OCI-LY7 (cell line): ENCODE data around the gene CBLC. TPM values are rescaled to one million over a fixed set of nuclear protein-coding genes. Genes with fewer than 3 reads are reported as not detected.

Source experiments
- BruUV-seq: library from RNA; stranded (reverse); fragments of 400-500 nt; replicated peaks from 2 replicates; lab custom pipeline; 2021; lab: Mats Ljungman, UMichigan
- CTCF ChIA-PET: fragments of 300-600 bp; sonication (Branson Sonifier 250); formaldehyde crosslinking; loops from one replicate; lab custom pipeline; 2022; ENCODE audit warnings: antibody characterized with exemption; ENCODE audit not compliant: unreplicated experiment; lab: Charles Lee
- POLR2A ChIA-PET: fragments of 300-600 bp; sonication (Branson Sonifier 250); formaldehyde crosslinking; loops from one replicate; lab custom pipeline; 2022; ENCODE audit warnings: antibody characterized with exemption; lab: Charles Lee
- DNase-seq: peaks from one replicate; pipeline ENCODE4 v3.0.0-alpha.2; 2015; ENCODE audit warnings: low spot score
- H2AFZ ChIP-seq: fragments of 200-600 bp; sonication (generic), shearing (Covaris generic); 2 replicates; pipeline ENCODE4 v1.6.1; 2014; ENCODE audit warnings: mild to moderate bottlenecking, antibody characterized with exemption, low read length, moderate library complexity
- H3K27ac ChIP-seq: fragments of 200-600 bp; sonication (generic); 2 replicates; pipeline ENCODE4 v1.5.1; 2014; ENCODE audit warnings: mixed run types, low read depth, mild to moderate bottlenecking, moderate library complexity, low read length, inconsistent platforms; ENCODE audit not compliant: poor library complexity, severe bottlenecking
- H3K36me3 ChIP-seq: fragments of 200-600 bp; sonication (generic); 2 replicates; pipeline ENCODE4 v1.6.1; 2014; ENCODE audit warnings: mild to moderate bottlenecking, antibody characterized with exemption, low read length, moderate library complexity, mixed read lengths; ENCODE audit not compliant: insufficient read depth
- H3K4me1 ChIP-seq: fragments of 200-600 bp; sonication (generic); 2 replicates; pipeline ENCODE4 v1.5.1; 2014; ENCODE audit warnings: mild to moderate bottlenecking, low read length; ENCODE audit not compliant: insufficient read depth, poor library complexity, severe bottlenecking
- H3K4me2 ChIP-seq: fragments of 200-600 bp; sonication (generic); 2 replicates; pipeline ENCODE4 v1.6.1; 2014; ENCODE audit warnings: mild to moderate bottlenecking, low read length
- H3K4me3 ChIP-seq: fragments of 200-600 bp; sonication (generic); 2 replicates; pipeline ENCODE4 v1.5.1; 2014; ENCODE audit warnings: mild to moderate bottlenecking, low read depth, low read length; ENCODE audit not compliant: poor library complexity, severe bottlenecking
- H3K79me2 ChIP-seq: fragments of 200-600 bp; sonication (generic); 2 replicates; pipeline ENCODE4 v1.6.1; 2016; ENCODE audit warnings: low read depth, mild to moderate bottlenecking, low read length, moderate library complexity, mixed read lengths; ENCODE audit not compliant: insufficient read depth
- H3K9me2 ChIP-seq: fragments of 200-600 bp; sonication (generic); 2 replicates; pipeline ENCODE4 v1.6.1; 2016; ENCODE audit warnings: mild to moderate bottlenecking, low read length, mixed read lengths; ENCODE audit not compliant: insufficient read depth
- H3K9me3 ChIP-seq: fragments of 200-600 bp; sonication (generic); 2 replicates; pipeline ENCODE4 v1.6.1; 2014; ENCODE audit warnings: mild to moderate bottlenecking, mixed run types, low read length, mixed read lengths
- H4K20me1 ChIP-seq: fragments of 200-600 bp; sonication (generic); 2 replicates; pipeline ENCODE4 v1.6.1; 2014; ENCODE audit warnings: mild to moderate bottlenecking, antibody characterized with exemption, low read length, moderate library complexity, mixed read lengths; ENCODE audit not compliant: insufficient read depth
- EZH2phosphoT487 ChIP-seq: fragments of 200-600 bp; sonication (generic); IDR thresholded peaks from 2 replicates; pipeline ENCODE4 v1.6.1; 2018; ENCODE audit warnings: low read depth, borderline replicate concordance, mild to moderate bottlenecking, mixed run types, antibody characterized with exemption, low read length, moderate library complexity, mixed read lengths
- intact Hi-C: fragments of 100-400 bp; cut with micrococcal nuclease; formaldehyde crosslinking; loops from one replicate; pipeline ENCODE4 v1.10.0; 2022; ENCODE audit not compliant: unreplicated experiment
- total RNA-seq, 2 experiments: library from RNA; depleted of rRNA in 1 of 2; stranded (reverse); fragments of >200 nt in 1 of 2; shearing (Covaris generic) in 1 of 2; gene quantifications; 2 replicates each; pipeline ENCODE4 v1.2.3, GENCODE V29; 2014 to 2022
- TF ChIP-seq, protein P1 (sequence below): fragments of 200-600 bp; sonication (generic); conservative IDR thresholded peaks from 2 replicates; pipeline ENCODE4 v1.5.1; 2014; ENCODE audit warnings: mild to moderate bottlenecking, antibody characterized with exemption, low read length, moderate library complexity, mixed read lengths

CBLC gene
- total RNA-seq, 2 experiments from 2014 or later, result not detected

- DNase-seq, result no peak
- H3K4me2 ChIP-seq, result no peak overlapping the region
- CTCF ChIA-PET, result no interaction called here
- POLR2A ChIA-PET, result interaction anchor here (0.6 to 1.0 kb wide), 2 partner anchors 9 to 21 kb away, joined by 3 read pairs; no protein-coding TSS in a partner anchor
- no peaks in the 10 kb centered on the region for H3K9me2 ChIP-seq
- H2AFZ ChIP-seq, result no peak overlapping the region
- peaks cover 16% of the 10 kb centered on the region for H3K79me2 ChIP-seq
- no peak overlapping the region for H3K4me3 ChIP-seq
- no peak overlapping the region for H3K27ac ChIP-seq
- TF ChIP-seq EZH2phosphoT487, result no peak
- TF ChIP-seq, protein P1, sequence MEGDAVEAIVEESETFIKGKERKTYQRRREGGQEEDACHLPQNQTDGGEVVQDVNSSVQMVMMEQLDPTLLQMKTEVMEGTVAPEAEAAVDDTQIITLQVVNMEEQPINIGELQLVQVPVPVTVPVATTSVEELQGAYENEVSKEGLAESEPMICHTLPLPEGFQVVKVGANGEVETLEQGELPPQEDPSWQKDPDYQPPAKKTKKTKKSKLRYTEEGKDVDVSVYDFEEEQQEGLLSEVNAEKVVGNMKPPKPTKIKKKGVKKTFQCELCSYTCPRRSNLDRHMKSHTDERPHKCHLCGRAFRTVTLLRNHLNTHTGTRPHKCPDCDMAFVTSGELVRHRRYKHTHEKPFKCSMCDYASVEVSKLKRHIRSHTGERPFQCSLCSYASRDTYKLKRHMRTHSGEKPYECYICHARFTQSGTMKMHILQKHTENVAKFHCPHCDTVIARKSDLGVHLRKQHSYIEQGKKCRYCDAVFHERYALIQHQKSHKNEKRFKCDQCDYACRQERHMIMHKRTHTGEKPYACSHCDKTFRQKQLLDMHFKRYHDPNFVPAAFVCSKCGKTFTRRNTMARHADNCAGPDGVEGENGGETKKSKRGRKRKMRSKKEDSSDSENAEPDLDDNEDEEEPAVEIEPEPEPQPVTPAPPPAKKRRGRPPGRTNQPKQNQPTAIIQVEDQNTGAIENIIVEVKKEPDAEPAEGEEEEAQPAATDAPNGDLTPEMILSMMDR, result no peak
- intact Hi-C loops, result no loop called here
- H3K4me1 ChIP-seq, result peaks cover 45% of the 10 kb centered on the region
- no peaks in the 10 kb centered on the region for H3K9me3 ChIP-seq
- H4K20me1 ChIP-seq, result no peaks in the 10 kb centered on the region
- BruUV-seq, result no TSS peak
- peaks cover 8% of the 10 kb centered on the region; the same call in 1 of the 2 replicates for H3K36me3 ChIP-seq
Measured at GRCh38 chr19:44745341-44745831, 32.3 kb upstream of the CBLC start.

DNA sequence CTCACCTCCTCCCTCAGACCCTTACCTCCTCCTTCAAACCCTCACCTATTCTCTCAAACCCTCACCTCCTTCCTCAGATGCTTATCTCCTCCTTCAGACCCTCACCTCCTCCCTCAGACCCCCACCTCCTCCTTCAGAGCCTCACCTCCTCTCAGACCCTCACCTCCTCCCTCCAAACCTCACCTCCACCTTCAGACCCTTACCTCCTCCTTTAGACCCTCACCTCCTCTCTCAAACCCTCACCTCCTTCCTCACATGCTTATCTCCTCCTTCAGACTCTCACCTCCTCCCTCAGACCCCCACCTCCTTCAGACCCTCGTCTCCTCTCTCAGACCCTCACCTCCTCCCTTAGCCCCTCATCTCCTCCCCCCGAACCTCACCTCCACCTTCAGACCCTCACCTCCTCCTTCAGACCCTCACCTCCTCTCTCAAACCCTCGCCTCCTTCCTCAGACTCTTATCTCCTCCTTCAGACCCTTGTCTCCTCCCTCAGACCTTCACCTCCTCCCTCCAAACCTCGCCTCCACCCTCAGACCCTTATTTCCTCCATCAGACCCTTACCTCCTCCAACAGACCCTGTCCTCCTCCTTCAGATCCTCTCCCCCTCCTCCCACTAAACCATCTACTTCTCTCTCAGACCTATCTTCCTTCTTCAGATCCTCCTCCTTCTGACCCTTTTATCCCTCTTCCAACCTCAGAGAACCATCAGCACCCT lies 31.6 kb upstream of the CBLC start:
- ChIA-PET POLR2A (no interaction called here), CTCF (no interaction called here)
- Histone ChIP-seq H4K20me1 (no peaks in the 10 kb centered on the region), H3K27ac (no peak overlapping the region), H3K4me2 (no peak overlapping the region), H3K9me3 (no peaks in the 10 kb centered on the region), H3K4me3 (no peak overlapping the region), H3K9me2 (no peaks in the 10 kb centered on the region), H3K79me2 (peaks cover 23% of the 10 kb centered on the region), H3K4me1 (peaks cover 45% of the 10 kb centered on the region), H2AFZ (no peak overlapping the region), H3K36me3 (peaks cover 14% of the 10 kb centered on the region; the same call in 1 of the 2 replicates)
- BruUV-seq, result no TSS peak
- DNase-seq, result no peak
- intact Hi-C loops, result no loop called here
- TF ChIP-seq, protein P1, result no peak
- no peak for TF ChIP-seq EZH2phosphoT487

DNA sequence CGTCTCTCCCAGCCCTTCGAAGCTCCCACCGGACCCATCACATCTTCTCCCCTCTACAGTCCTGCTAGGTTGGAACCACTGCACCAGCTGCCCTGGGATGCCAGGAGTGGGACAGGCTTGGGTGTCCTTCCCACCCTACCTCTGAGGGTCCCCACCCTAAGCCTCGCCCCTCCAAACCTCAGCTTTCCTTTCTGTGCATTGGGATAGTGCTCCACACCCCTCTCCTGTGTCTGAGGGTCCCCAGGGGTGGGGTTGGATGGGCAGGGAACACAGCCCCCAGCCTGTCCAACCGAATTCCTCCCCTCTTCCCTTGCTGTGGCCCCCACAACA lies 31.1 kb upstream of the CBLC start:
- Histone ChIP-seq H3K4me3 (no peak overlapping the region), H3K27ac (no peak overlapping the region), H3K36me3 (peaks cover 19% of the 10 kb centered on the region; the same call in 1 of the 2 replicates), H3K9me3 (no peaks in the 10 kb centered on the region), H3K4me2 (peak overlapping the region; percentile 79), H4K20me1 (no peaks in the 10 kb centered on the region), H2AFZ (no peak overlapping the region), H3K79me2 (peaks cover 27% of the 10 kb centered on the region), H3K4me1 (peaks cover 45% of the 10 kb centered on the region), H3K9me2 (no peaks in the 10 kb centered on the region)
- CTCF ChIA-PET, result no interaction called here
- intact Hi-C loops, result no loop called here
- POLR2A ChIA-PET, result no interaction called here
- no peak for DNase-seq
- TF ChIP-seq, protein P1, result no peak
- no peak for TF ChIP-seq EZH2phosphoT487
- BruUV-seq, result no TSS peak
